ENCODE data around the gene EFNA4. TPM values are rescaled to one million over a fixed set of nuclear protein-coding genes. Genes with fewer than 3 reads are reported as not detected.

Gene EFNA4, protein sequence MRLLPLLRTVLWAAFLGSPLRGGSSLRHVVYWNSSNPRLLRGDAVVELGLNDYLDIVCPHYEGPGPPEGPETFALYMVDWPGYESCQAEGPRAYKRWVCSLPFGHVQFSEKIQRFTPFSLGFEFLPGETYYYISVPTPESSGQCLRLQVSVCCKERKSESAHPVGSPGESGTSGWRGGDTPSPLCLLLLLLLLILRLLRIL
- total RNA-seq (2011; cell fraction: chromatin; rRNA removed; ENCODE audit: low replicate concordance) = 4.6 and 12.1 TPM in 2 replicates
- 12.6 and 17.5 TPM in 2 replicates for total RNA-seq (2011; cell fraction: nucleolus; rRNA removed)
- 10.9 and 12.2 TPM in 2 replicates for total RNA-seq (2011; cell fraction: nucleoplasm; rRNA removed)
- total RNA-seq (2014; rRNA removed) = 7.4 and 10.6 TPM in 2 replicates
- 2.0 and 2.9 TPM in 2 replicates for total RNA-seq (2014; rRNA removed; fragmentation: Illumina TruSeq; extraction: Trizol)
- total RNA-seq (2015; rRNA removed; fragmentation: Illumina TruSeq; extraction: Trizol) = 5.7 and 5.9 TPM in 2 replicates
- total RNA-seq (2021) = 4.7 and 6.1 TPM in 2 replicates
- 6.5 and 10.2 TPM in 2 replicates for polyA plus RNA-seq (2011; rRNA removed)
- polyA plus RNA-seq (2011; cell fraction: cytosol; rRNA removed) = 11.8 and 12.2 TPM in 2 replicates
- polyA plus RNA-seq (2011; cell fraction: nucleus; rRNA removed) = 8.5 and 9.2 TPM in 2 replicates
- polyA plus RNA-seq (2012) = 6.1 and 6.4 TPM in 2 replicates
- polyA plus RNA-seq (2014; fragmentation: Illumina TruSeq; extraction: Trizol) = 6.1 and 6.2 TPM in 2 replicates
- under 1 TPM; 0.68 to 0.89 TPM for polyA plus RNA-seq (2014; fragmentation: Nextera tagmentation; extraction: Ambion mirVana)
- polyA plus RNA-seq (2014; rRNA removed) = 5.9 and 6.5 TPM in 2 replicates
- 2.5 and 5.7 TPM in 2 replicates for polyA minus RNA-seq (2011; rRNA and poly(A)+ RNA removed)
- 4.9 and 6.5 TPM in 2 replicates for polyA minus RNA-seq (2011; cell fraction: cytosol; rRNA and poly(A)+ RNA removed)
- polyA minus RNA-seq (2011; cell fraction: nucleus; rRNA and poly(A)+ RNA removed) = 2.6 TPM in 2 replicates
- percentile 62 among the genes with signal in this experiment for Bru-seq, nascent RNA
- percentile 54 among the genes with signal in this experiment for BruChase-seq, experiment 1, labeled RNA remaining after a 2-hour chase
- percentile 67 among the genes with signal in this experiment for BruChase-seq, experiment 2, labeled RNA remaining after a 6-hour chase
- long read RNA-seq, experiment 1, partial matches to known transcripts = 3 of 4 reads
- long read RNA-seq, experiment 1, other reads (novel, unspliced or antisense) = 0 of 4 reads
- long read RNA-seq, experiment 2, transcript EFNA4-202 (4 exons, 1,263 nt) = major isoform, 9 of 9 reads
- long read RNA-seq, experiment 2, partial matches to known transcripts = 0 of 9 reads
- long read RNA-seq, experiment 2, other reads (novel, unspliced or antisense) = 0 of 9 reads
- long read RNA-seq, experiment 3, partial matches to known transcripts = 0 of 2 reads
- long read RNA-seq, experiment 3, other reads (novel, unspliced or antisense) = 0 of 2 reads

DNA sequence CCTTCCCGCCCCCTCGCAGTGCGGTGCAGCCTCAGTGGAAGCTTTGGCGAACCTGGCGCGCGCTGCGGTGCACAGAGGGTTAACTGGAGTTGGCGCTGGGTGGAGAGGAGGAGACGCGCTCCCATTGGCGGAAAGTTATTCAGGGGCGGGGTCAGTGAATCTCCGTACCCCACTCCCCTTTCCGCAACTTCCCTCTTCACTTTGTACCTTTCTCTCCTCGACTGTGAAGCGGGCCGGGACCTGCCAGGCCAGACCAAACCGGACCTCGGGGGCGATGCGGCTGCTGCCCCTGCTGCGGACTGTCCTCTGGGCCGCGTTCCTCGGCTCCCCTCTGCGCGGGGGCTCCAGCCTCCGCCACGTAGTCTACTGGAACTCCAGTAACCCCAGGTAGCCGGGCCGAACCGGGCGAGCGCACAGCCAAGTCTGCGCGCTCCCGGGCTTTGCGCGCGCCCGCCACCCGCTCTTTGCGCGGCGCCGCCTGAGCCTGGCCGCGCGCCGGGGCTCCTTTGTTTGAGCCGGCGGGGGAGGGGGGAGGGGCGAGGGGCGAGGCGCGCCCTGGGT, at the start of gene EFNA4:
EFNA4 (plus strand) TSS at position 191 of the 561 bp plus-strand sequence; CDS start at position 275, 84 bp downstream.
- Histone ChIP-seq H3K9me3 (replicated peaks; ENCODE audit: control insufficient read depth, insufficient read depth, low read depth, low read length) (no peaks in the 10 kb centered on the region), H3K4me1 (replicated peaks in 1 of 2; ENCODE audit: control insufficient read depth in 2 of 2, insufficient read depth in 2 of 2, low read length in 2 of 2) (peaks cover 27 to 58% of the 10 kb centered on the region in 2 experiments), H3K9ac (ENCODE audit: insufficient read depth in 1 of 2, low read depth in 2 of 2, low read length in 2 of 2) (peak within 1 kb of the TSS; percentile 48 to 94), H2AFZ (ENCODE audit: low read depth, low read length) (peak within 1 kb of the TSS; percentile 86), H3K4me3 (peak within 1 kb of the TSS; percentile 58), H3K9me1 (ENCODE audit: control insufficient read depth, insufficient read depth, low read length) (peaks cover 7% of the 10 kb centered on the region), H3K27me3 (ENCODE audit: control insufficient read depth in 2 of 2, insufficient read depth in 2 of 2, low read length in 2 of 2) (no peaks in the 10 kb centered on the region), H3K79me2 (ENCODE audit: control insufficient read depth, insufficient read depth, low read length) (peaks cover 9% of the 10 kb centered on the region; the same call in 2 of the 3 replicates), H3K4me2 (ENCODE audit: insufficient read depth, low read length) (peak within 1 kb of the TSS; percentile 81), H3K27ac (ENCODE audit: extremely low read depth, low read depth, low read length) (peak within 1 kb of the TSS; percentile 45; the same call in 2 of the 3 replicates), H4K20me1 (replicated peaks; ENCODE audit: control insufficient read depth, insufficient read depth, low read length) (no peaks in the 10 kb centered on the region; the same call in 1 of the 2 replicates), H3K36me3 (ENCODE audit: control insufficient read depth, insufficient read depth, low read length) (peaks cover 25% of the 10 kb centered on the region; the same call in 2 of the 3 replicates)
- BruUV-seq (replicated peaks) = no TSS peak
- peak; percentile 91 for ATAC-seq
- DNase-seq (ENCODE audit: extremely low read depth in 1 of 4, low spot score in 3 of 4) = peak; percentile 91 to 93 (median 92)
- FAIRE-seq = peak; percentile 99
- ChIA-PET CTCF (ENCODE audit: low intra/inter-chr PET ratio) (interaction anchor here (2.8 to 4.0 kb wide), 2 partner anchors 18 kb away, joined by 19 to 153 read pairs; partner anchors contain the start of gene EFNA3), POLR2A (interaction anchor here (0.6 to 1.9 kb wide), 4 partner anchors 11 to 632 kb away, joined by 3 to 6 read pairs (median 4); partner anchors contain the start of gene SHC1)
- intact Hi-C loops (cut with micrococcal nuclease) = loop anchor here (1.0 to 5.0 kb wide), 4 partner anchors 8 to 505 kb away; partner anchors contain the start of genes CKS1B, SHC1 and UBE2Q1
- in situ Hi-C loops (cut with MboI) = loop anchor here (5.0 kb wide), 1 partner anchor 106 kb away; the partner anchor contains the start of gene PBXIP1
- WGBS (ENCODE audit: insufficient coverage, low coverage, missing lambda C conversion rate) = under 1% methylated on average over 31 of the region's 57 CpGs
- TF ChIP-seq NFATC3 (IDR thresholded peaks at IDR 0.05) (no peak), SP2 (IDR thresholded peaks at IDR 0.05; ENCODE audit: extremely low read depth, low read depth, low read length, poor library complexity, severe bottlenecking) (no peak), ZNF717 (CRISPR knock-in tag; IDR thresholded peaks at IDR 0.05) (no peak), POLR2A (conservative IDR thresholded peaks at IDR 0.05) (peak; percentile 71), ZSCAN32 (CRISPR knock-in tag; IDR thresholded peaks at IDR 0.05) (no peak), MTA1 (IDR thresholded peaks at IDR 0.05; ENCODE audit: borderline replicate concordance) (no peak)
- TF ChIP-seq, protein P1, sequence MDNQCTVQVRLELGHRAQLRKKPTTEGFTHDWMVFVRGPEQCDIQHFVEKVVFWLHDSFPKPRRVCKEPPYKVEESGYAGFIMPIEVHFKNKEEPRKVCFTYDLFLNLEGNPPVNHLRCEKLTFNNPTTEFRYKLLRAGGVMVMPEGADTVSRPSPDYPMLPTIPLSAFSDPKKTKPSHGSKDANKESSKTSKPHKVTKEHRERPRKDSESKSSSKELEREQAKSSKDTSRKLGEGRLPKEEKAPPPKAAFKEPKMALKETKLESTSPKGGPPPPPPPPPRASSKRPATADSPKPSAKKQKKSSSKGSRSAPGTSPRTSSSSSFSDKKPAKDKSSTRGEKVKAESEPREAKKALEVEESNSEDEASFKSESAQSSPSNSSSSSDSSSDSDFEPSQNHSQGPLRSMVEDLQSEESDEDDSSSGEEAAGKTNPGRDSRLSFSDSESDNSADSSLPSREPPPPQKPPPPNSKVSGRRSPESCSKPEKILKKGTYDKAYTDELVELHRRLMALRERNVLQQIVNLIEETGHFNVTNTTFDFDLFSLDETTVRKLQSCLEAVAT (IDR thresholded peaks at IDR 0.05) = no peak
- TF ChIP-seq, protein P2, sequence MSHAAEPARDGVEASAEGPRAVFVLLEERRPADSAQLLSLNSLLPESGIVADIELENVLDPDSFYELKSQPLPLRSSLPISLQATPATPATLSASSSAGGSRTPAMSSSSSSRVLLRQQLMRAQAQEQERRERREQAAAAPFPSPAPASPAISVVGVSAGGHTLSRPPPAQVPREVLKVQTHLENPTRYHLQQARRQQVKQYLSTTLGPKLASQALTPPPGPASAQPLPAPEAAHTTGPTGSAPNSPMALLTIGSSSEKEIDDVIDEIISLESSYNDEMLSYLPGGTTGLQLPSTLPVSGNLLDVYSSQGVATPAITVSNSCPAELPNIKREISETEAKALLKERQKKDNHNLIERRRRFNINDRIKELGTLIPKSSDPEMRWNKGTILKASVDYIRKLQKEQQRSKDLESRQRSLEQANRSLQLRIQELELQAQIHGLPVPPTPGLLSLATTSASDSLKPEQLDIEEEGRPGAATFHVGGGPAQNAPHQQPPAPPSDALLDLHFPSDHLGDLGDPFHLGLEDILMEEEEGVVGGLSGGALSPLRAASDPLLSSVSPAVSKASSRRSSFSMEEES (CRISPR knock-in tag; IDR thresholded peaks at IDR 0.05) = no peak
- TF ChIP-seq, protein P3, sequence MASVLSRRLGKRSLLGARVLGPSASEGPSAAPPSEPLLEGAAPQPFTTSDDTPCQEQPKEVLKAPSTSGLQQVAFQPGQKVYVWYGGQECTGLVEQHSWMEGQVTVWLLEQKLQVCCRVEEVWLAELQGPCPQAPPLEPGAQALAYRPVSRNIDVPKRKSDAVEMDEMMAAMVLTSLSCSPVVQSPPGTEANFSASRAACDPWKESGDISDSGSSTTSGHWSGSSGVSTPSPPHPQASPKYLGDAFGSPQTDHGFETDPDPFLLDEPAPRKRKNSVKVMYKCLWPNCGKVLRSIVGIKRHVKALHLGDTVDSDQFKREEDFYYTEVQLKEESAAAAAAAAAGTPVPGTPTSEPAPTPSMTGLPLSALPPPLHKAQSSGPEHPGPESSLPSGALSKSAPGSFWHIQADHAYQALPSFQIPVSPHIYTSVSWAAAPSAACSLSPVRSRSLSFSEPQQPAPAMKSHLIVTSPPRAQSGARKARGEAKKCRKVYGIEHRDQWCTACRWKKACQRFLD (CRISPR knock-in tag; IDR thresholded peaks at IDR 0.05) = 0 out of 2 replicates have a peak, but pooled peaks have one; percentile 15
- TF ChIP-seq, protein P4, sequence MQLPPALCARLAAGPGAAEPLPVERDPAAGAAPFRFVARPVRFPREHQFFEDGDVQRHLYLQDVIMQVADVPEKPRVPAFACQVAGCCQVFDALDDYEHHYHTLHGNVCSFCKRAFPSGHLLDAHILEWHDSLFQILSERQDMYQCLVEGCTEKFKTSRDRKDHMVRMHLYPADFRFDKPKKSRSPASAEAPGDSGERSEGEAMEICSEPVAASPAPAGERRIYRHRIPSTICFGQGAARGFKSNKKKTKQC (CRISPR knock-in tag; IDR thresholded peaks at IDR 0.05) = peak; percentile 83; the same call in 1 of the 2 replicates

All from K562 (cell line).